Measurements from ENCODE around the gene CHD6.

CHD6 gene

GRCh38 chr20:41376349-41376748 is 241.8 kb downstream of the CHD6 start:
- Histone ChIP-seq H3K4me1 (ENCODE audit: control insufficient read depth, insufficient read depth, low read length) (no peaks in the 10 kb centered on the region), H3K36me3 (ENCODE audit: control insufficient read depth, insufficient read depth, low read length) (no peaks in the 10 kb centered on the region), H3K27me3 (ENCODE audit: control insufficient read depth, insufficient read depth, low read length) (no peaks in the 10 kb centered on the region), H3K9me3 (ENCODE audit: control insufficient read depth, insufficient read depth, low read depth, low read length) (peaks cover 8% of the 10 kb centered on the region), H3K27ac (ENCODE audit: low read depth, low read length) (no peak overlapping the region), H3K4me3 (ENCODE audit: low read depth, low read length) (no peak overlapping the region), H3K9ac (ENCODE audit: low read length) (no peak overlapping the region)

- Histone ChIP-seq H3K27ac (ENCODE audit: low read depth, low read length) (no peak overlapping the region), H3K9me3 (ENCODE audit: control insufficient read depth, insufficient read depth, low read depth, low read length) (peaks cover 12% of the 10 kb centered on the region), H3K27me3 (ENCODE audit: control insufficient read depth, insufficient read depth, low read length) (no peaks in the 10 kb centered on the region), H3K36me3 (ENCODE audit: control insufficient read depth, insufficient read depth, low read length) (no peaks in the 10 kb centered on the region), H3K4me1 (ENCODE audit: control insufficient read depth, insufficient read depth, low read length) (no peaks in the 10 kb centered on the region), H3K9ac (ENCODE audit: low read length) (no peak overlapping the region), H3K4me3 (ENCODE audit: low read depth, low read length) (no peak overlapping the region)
Measured at GRCh38 chr20:41375846-41376245, 242.3 kb downstream of the CHD6 start.

- Histone ChIP-seq H3K36me3 (ENCODE audit: control insufficient read depth, insufficient read depth, low read length) (no peaks in the 10 kb centered on the region), H3K27ac (ENCODE audit: low read depth, low read length) (no peak overlapping the region), H3K4me3 (ENCODE audit: low read depth, low read length) (no peak overlapping the region), H3K9ac (ENCODE audit: low read length) (no peak overlapping the region), H3K9me3 (ENCODE audit: control insufficient read depth, insufficient read depth, low read depth, low read length) (peaks cover 12% of the 10 kb centered on the region), H3K4me1 (ENCODE audit: control insufficient read depth, insufficient read depth, low read length) (no peaks in the 10 kb centered on the region), H3K27me3 (ENCODE audit: control insufficient read depth, insufficient read depth, low read length) (peaks cover 7% of the 10 kb centered on the region)
Measured at GRCh38 chr20:41373931-41374920, 244.0 kb downstream of the CHD6 start.

- H3K27me3 ChIP-seq (ENCODE audit: control insufficient read depth, insufficient read depth, low read length) = peaks cover 11% of the 10 kb centered on the region
- H3K9ac ChIP-seq (ENCODE audit: low read length) = no peak overlapping the region
- no peak overlapping the region for H3K27ac ChIP-seq (ENCODE audit: low read depth, low read length)
- no peak overlapping the region for H3K4me3 ChIP-seq (ENCODE audit: low read depth, low read length)
- H3K9me3 ChIP-seq (ENCODE audit: control insufficient read depth, insufficient read depth, low read depth, low read length) = peaks cover 12% of the 10 kb centered on the region
- H3K36me3 ChIP-seq (ENCODE audit: control insufficient read depth, insufficient read depth, low read length) = no peaks in the 10 kb centered on the region
- H3K4me1 ChIP-seq (ENCODE audit: control insufficient read depth, insufficient read depth, low read length) = no peaks in the 10 kb centered on the region
Measured at GRCh38 chr20:41373251-41373783, 244.9 kb downstream of the CHD6 start.

GRCh38 chr20:41371371-41371770 is 246.8 kb downstream of the CHD6 start:
- H3K27me3 ChIP-seq (ENCODE audit: control insufficient read depth, insufficient read depth, low read length) = peaks cover 28% of the 10 kb centered on the region
- H3K9me3 ChIP-seq (ENCODE audit: control insufficient read depth, insufficient read depth, low read depth, low read length) = peaks cover 12% of the 10 kb centered on the region
- H3K36me3 ChIP-seq (ENCODE audit: control insufficient read depth, insufficient read depth, low read length) = no peaks in the 10 kb centered on the region
- peaks cover 8% of the 10 kb centered on the region for H3K4me1 ChIP-seq (ENCODE audit: control insufficient read depth, insufficient read depth, low read length)
- no peak overlapping the region for H3K9ac ChIP-seq (ENCODE audit: low read length)
- H3K27ac ChIP-seq (ENCODE audit: low read depth, low read length) = no peak overlapping the region
- H3K4me3 ChIP-seq (ENCODE audit: low read depth, low read length) = no peak overlapping the region

GRCh38 chr20:41370176-41370575 is 248.0 kb downstream of the CHD6 start:
- Histone ChIP-seq H3K36me3 (ENCODE audit: control insufficient read depth, insufficient read depth, low read length) (no peaks in the 10 kb centered on the region), H3K4me3 (ENCODE audit: low read depth, low read length) (no peak overlapping the region), H3K9ac (ENCODE audit: low read length) (no peak overlapping the region), H3K27ac (ENCODE audit: low read depth, low read length) (no peak overlapping the region), H3K9me3 (ENCODE audit: control insufficient read depth, insufficient read depth, low read depth, low read length) (peaks cover 12% of the 10 kb centered on the region), H3K4me1 (ENCODE audit: control insufficient read depth, insufficient read depth, low read length) (peaks cover 11% of the 10 kb centered on the region), H3K27me3 (ENCODE audit: control insufficient read depth, insufficient read depth, low read length) (peaks cover 40% of the 10 kb centered on the region)

- Histone ChIP-seq H3K4me3 (ENCODE audit: low read depth, low read length) (no peak overlapping the region), H3K4me1 (ENCODE audit: control insufficient read depth, insufficient read depth, low read length) (peaks cover 11% of the 10 kb centered on the region), H3K9ac (ENCODE audit: low read length) (no peak overlapping the region), H3K27ac (ENCODE audit: low read depth, low read length) (no peak overlapping the region), H3K36me3 (ENCODE audit: control insufficient read depth, insufficient read depth, low read length) (no peaks in the 10 kb centered on the region), H3K9me3 (ENCODE audit: control insufficient read depth, insufficient read depth, low read depth, low read length) (peaks cover 12% of the 10 kb centered on the region), H3K27me3 (ENCODE audit: control insufficient read depth, insufficient read depth, low read length) (peaks cover 45% of the 10 kb centered on the region)
Measured at GRCh38 chr20:41369673-41370072, 248.5 kb downstream of the CHD6 start.

- H3K27me3 ChIP-seq (ENCODE audit: control insufficient read depth, insufficient read depth, low read length) = peaks cover 58% of the 10 kb centered on the region
Measured at GRCh38 chr20:41367956-41368355, 250.2 kb downstream of the CHD6 start.

GRCh38 chr20:41367393-41367695 is 250.8 kb downstream of the CHD6 start:
- Histone ChIP-seq H3K4me1 (ENCODE audit: control insufficient read depth, insufficient read depth, low read length) (peaks cover 11% of the 10 kb centered on the region), H3K9ac (ENCODE audit: low read length) (no peak overlapping the region), H3K9me3 (ENCODE audit: control insufficient read depth, insufficient read depth, low read depth, low read length) (peaks cover 9% of the 10 kb centered on the region), H3K4me3 (ENCODE audit: low read depth, low read length) (peak overlapping the region; percentile 74), H3K36me3 (ENCODE audit: control insufficient read depth, insufficient read depth, low read length) (no peaks in the 10 kb centered on the region), H3K27ac (ENCODE audit: low read depth, low read length) (no peak overlapping the region), H3K27me3 (ENCODE audit: control insufficient read depth, insufficient read depth, low read length) (peaks cover 58% of the 10 kb centered on the region)

More at GRCh38 chr20:41367956-41368355, 250.2 kb downstream of the CHD6 start:
- Histone ChIP-seq H3K36me3 (ENCODE audit: control insufficient read depth, insufficient read depth, low read length) (no peaks in the 10 kb centered on the region), H3K4me1 (ENCODE audit: control insufficient read depth, insufficient read depth, low read length) (peaks cover 11% of the 10 kb centered on the region), H3K9me3 (ENCODE audit: control insufficient read depth, insufficient read depth, low read depth, low read length) (peaks cover 12% of the 10 kb centered on the region), H3K27ac (ENCODE audit: low read depth, low read length) (no peak overlapping the region), H3K4me3 (ENCODE audit: low read depth, low read length) (no peak overlapping the region), H3K9ac (ENCODE audit: low read length) (no peak overlapping the region)

- Histone ChIP-seq H3K27me3 (ENCODE audit: control insufficient read depth, insufficient read depth, low read length) (peaks cover 58% of the 10 kb centered on the region), H3K36me3 (ENCODE audit: control insufficient read depth, insufficient read depth, low read length) (no peaks in the 10 kb centered on the region), H3K4me1 (ENCODE audit: control insufficient read depth, insufficient read depth, low read length) (peaks cover 11% of the 10 kb centered on the region), H3K9ac (ENCODE audit: low read length) (peak within 1 kb of the TSS; percentile 68), H3K9me3 (ENCODE audit: control insufficient read depth, insufficient read depth, low read depth, low read length) (peaks cover 6% of the 10 kb centered on the region; the same call in 1 of the 2 replicates), H3K4me3 (ENCODE audit: low read depth, low read length) (peak within 1 kb of the TSS; percentile 74), H3K27ac (ENCODE audit: low read depth, low read length) (no peak within 1 kb of the TSS)
Measured at GRCh38 chr20:41366546-41367392, 251.4 kb downstream of the CHD6 start, which contains the start of gene EMILIN3. TSS of gene EMILIN3 (minus strand) at chr20:41366818. CDS start at chr20:41366634, 184 bp downstream.
